HepG2 (cell line): ENCODE data around the gene UNKL. TPM values are rescaled to one million over a fixed set of nuclear protein-coding genes. Genes with fewer than 3 reads are reported as not detected.

Experiments
- AHR ChIP-seq: IDR thresholded peaks from 2 replicates; pipeline ENCODE4 v1.6.1; 2018; ENCODE audit warnings: missing genetic modification reagents, missing compliant biosample characterization
- DMAP1 ChIP-seq: IDR thresholded peaks from 2 replicates; pipeline ENCODE4 v1.6.1; 2016
- EHMT2 ChIP-seq: fragments of 200-600 bp; sonication (generic); IDR thresholded peaks from 2 replicates; pipeline ENCODE4 v1.7.0; 2017; ENCODE audit warnings: antibody characterized with exemption, low read depth, low read length, borderline replicate concordance
- NCOR1 ChIP-seq: fragments of 200-600 bp; sonication (generic); IDR thresholded peaks from 2 replicates; pipeline ENCODE4 v1.7.0; 2017; ENCODE audit warnings: antibody characterized with exemption, low read length, borderline replicate concordance
- POGZ ChIP-seq: sonication (generic); formaldehyde crosslinking; IDR thresholded peaks from 2 replicates; pipeline ENCODE4 v1.4.0; 2020; ENCODE audit warnings: mild to moderate bottlenecking, missing genetic modification reagents
- YY1 ChIP-seq: IDR thresholded peaks from 2 replicates; pipeline ENCODE4 v1.6.1; 2011; ENCODE audit warnings: low read length, low read depth, moderate library complexity, mild to moderate bottlenecking; ENCODE audit not compliant: insufficient read depth, insufficient replicate concordance
- ZC3H13 ChIP-seq: sonication (generic); formaldehyde crosslinking; IDR thresholded peaks from 2 replicates; pipeline ENCODE4 v1.8.1; 2023; ENCODE audit warnings: mild to moderate bottlenecking, missing genetic modification reagents, moderate library complexity
- ZC3H4 ChIP-seq: sonication (generic); formaldehyde crosslinking; IDR thresholded peaks from 2 replicates; pipeline ENCODE4 v1.4.0; 2020; ENCODE audit warnings: missing genetic modification reagents, borderline replicate concordance
- ZNF282 ChIP-seq: fragments of 450-650 bp; IDR thresholded peaks from 2 replicates; pipeline ENCODE4 v1.6.1; 2018; ENCODE audit not compliant: partially characterized antibody
- ZNF350 ChIP-seq: sonication (generic); formaldehyde crosslinking; IDR thresholded peaks from 2 replicates; pipeline ENCODE4 v1.4.0; 2020; ENCODE audit warnings: mild to moderate bottlenecking, low read depth, missing genetic modification reagents, borderline replicate concordance
- ZNF776 ChIP-seq: sonication (generic); formaldehyde crosslinking; IDR thresholded peaks from 2 replicates; pipeline ENCODE4 v1.4.0; 2020; ENCODE audit warnings: mild to moderate bottlenecking, missing genetic modification reagents
- polyA plus RNA-seq, 8 experiments: library from polyadenylated mRNA; depleted of rRNA in 3 of 8; stranded (reverse) in 7 of 8; unstranded in 1 of 8; fragments of >200 nt; fragmentation: Illumina TruSeq in 4 of 8; extraction: Trizol in 4 of 8; gene quantifications; 2 replicates each; pipeline versions ENCODE4 v1.2.1 to v1.2.3, GENCODE V29; 2011 to 2016; ENCODE audit warnings: low read depth in 4 of 8, missing spikeins in 1 of 8, mixed read lengths in 1 of 8; ENCODE audit not compliant: insufficient read depth in 1 of 8
- total RNA-seq, 5 experiments: library from RNA; depleted of rRNA; stranded (reverse); fragments of >200 nt; fragmentation: Illumina TruSeq; extraction: Trizol; gene quantifications; 2 replicates each; pipeline ENCODE4 v1.2.3, GENCODE V29; 2016; ENCODE audit warnings: low read depth in 1 of 5
- TF ChIP-seq, protein P1 (sequence below): sonication (generic); formaldehyde crosslinking; IDR thresholded peaks from 2 replicates; pipeline ENCODE4 v1.4.0; 2020; ENCODE audit warnings: missing genetic modification reagents, borderline replicate concordance
- TF ChIP-seq, protein P2 (sequence below): sonication (generic); formaldehyde crosslinking; IDR thresholded peaks from 2 replicates; pipeline ENCODE4 v1.4.0; 2020; ENCODE audit warnings: missing genetic modification reagents
- TF ChIP-seq, protein P3 (sequence below): sonication (generic); formaldehyde crosslinking; IDR thresholded peaks from 2 replicates; pipeline ENCODE4 v1.8.1; 2023; ENCODE audit warnings: mild to moderate bottlenecking, moderate library complexity, missing genetic modification reagents

The UNKL gene
- total and polyA plus RNA-seq, 2 of the 13 experiments (the other 11 are each of a cell fraction or from before 2014, with no cell fraction given) = 10.4 to 17.6 TPM

DNA sequence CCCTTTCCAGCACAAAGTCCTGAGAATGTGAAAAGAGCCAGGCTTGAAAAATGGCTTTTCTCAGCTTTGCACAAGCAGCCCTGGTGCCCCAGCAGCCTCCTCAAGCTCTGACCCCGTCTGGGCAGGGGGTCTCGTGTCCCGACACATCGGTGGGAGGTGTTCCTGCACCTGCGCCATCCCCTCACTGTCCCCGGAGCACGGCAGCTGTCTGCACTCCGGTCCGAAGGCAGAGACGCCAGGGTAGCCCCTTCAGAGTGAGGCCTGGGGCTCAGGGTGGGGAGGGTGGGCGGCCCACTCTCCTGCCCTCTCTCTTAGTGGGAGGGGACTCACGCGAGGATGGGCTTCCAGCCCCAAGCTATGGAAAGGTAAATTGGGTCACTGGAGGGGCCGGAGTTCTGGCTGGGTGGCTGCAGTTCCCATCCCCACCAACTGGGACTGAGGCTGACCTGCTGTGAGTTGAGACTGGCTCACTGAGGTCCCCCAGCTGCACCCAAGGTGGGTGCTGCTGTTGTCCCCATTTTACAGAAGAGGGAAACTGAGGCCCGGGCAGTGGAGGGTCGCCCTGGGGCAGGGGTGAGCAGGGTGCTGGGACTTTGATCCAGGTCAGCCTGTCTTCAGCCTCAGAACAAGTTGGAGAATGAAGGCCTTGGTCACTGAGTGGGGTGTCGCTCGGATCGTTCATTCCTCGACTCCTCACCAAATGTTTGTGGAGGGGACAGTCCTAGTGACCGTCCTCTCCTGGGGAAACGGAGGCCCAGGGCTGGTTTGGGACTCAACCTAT lies 83.4 kb downstream of the UNKL start (continued):
- TF ChIP-seq, protein P1, sequence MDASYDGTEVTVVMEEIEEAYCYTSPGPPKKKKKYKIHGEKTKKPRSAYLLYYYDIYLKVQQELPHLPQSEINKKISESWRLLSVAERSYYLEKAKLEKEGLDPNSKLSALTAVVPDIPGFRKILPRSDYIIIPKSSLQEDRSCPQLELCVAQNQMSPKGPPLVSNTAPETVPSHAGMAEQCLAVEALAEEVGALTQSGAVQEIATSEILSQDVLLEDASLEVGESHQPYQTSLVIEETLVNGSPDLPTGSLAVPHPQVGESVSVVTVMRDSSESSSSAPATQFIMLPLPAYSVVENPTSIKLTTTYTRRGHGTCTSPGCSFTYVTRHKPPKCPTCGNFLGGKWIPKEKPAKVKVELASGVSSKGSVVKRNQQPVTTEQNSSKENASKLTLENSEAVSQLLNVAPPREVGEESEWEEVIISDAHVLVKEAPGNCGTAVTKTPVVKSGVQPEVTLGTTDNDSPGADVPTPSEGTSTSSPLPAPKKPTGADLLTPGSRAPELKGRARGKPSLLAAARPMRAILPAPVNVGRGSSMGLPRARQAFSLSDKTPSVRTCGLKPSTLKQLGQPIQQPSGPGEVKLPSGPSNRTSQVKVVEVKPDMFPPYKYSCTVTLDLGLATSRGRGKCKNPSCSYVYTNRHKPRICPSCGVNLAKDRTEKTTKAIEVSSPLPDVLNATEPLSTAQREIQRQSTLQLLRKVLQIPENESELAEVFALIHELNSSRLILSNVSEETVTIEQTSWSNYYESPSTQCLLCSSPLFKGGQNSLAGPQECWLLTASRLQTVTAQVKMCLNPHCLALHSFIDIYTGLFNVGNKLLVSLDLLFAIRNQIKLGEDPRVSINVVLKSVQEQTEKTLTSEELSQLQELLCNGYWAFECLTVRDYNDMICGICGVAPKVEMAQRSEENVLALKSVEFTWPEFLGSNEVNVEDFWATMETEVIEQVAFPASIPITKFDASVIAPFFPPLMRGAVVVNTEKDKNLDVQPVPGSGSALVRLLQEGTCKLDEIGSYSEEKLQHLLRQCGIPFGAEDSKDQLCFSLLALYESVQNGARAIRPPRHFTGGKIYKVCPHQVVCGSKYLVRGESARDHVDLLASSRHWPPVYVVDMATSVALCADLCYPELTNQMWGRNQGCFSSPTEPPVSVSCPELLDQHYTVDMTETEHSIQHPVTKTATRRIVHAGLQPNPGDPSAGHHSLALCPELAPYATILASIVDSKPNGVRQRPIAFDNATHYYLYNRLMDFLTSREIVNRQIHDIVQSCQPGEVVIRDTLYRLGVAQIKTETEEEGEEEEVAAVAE (CRISPR knock-in tag) = no peak
- TF ChIP-seq ZNF350 (CRISPR knock-in tag) (0 out of 2 replicates have a peak, but pooled peaks have one; percentile 39), NCOR1 (no peak), ZNF282 (no peak), YY1 (no peak), POGZ (CRISPR knock-in tag) (0 out of 2 replicates have a peak, but pooled peaks have one; percentile 18), EHMT2 (no peak), AHR (CRISPR knock-in tag) (peak; percentile 33; the same call in 1 of the 2 replicates), ZC3H13 (CRISPR knock-in tag) (no peak), ZNF776 (0 out of 2 replicates have a peak, but pooled peaks have one; percentile 52), ZC3H4 (CRISPR knock-in tag) (0 out of 2 replicates have a peak, but pooled peaks have one; percentile 57), DMAP1 (CRISPR knock-in tag) (no peak)
- TF ChIP-seq, protein P2, sequence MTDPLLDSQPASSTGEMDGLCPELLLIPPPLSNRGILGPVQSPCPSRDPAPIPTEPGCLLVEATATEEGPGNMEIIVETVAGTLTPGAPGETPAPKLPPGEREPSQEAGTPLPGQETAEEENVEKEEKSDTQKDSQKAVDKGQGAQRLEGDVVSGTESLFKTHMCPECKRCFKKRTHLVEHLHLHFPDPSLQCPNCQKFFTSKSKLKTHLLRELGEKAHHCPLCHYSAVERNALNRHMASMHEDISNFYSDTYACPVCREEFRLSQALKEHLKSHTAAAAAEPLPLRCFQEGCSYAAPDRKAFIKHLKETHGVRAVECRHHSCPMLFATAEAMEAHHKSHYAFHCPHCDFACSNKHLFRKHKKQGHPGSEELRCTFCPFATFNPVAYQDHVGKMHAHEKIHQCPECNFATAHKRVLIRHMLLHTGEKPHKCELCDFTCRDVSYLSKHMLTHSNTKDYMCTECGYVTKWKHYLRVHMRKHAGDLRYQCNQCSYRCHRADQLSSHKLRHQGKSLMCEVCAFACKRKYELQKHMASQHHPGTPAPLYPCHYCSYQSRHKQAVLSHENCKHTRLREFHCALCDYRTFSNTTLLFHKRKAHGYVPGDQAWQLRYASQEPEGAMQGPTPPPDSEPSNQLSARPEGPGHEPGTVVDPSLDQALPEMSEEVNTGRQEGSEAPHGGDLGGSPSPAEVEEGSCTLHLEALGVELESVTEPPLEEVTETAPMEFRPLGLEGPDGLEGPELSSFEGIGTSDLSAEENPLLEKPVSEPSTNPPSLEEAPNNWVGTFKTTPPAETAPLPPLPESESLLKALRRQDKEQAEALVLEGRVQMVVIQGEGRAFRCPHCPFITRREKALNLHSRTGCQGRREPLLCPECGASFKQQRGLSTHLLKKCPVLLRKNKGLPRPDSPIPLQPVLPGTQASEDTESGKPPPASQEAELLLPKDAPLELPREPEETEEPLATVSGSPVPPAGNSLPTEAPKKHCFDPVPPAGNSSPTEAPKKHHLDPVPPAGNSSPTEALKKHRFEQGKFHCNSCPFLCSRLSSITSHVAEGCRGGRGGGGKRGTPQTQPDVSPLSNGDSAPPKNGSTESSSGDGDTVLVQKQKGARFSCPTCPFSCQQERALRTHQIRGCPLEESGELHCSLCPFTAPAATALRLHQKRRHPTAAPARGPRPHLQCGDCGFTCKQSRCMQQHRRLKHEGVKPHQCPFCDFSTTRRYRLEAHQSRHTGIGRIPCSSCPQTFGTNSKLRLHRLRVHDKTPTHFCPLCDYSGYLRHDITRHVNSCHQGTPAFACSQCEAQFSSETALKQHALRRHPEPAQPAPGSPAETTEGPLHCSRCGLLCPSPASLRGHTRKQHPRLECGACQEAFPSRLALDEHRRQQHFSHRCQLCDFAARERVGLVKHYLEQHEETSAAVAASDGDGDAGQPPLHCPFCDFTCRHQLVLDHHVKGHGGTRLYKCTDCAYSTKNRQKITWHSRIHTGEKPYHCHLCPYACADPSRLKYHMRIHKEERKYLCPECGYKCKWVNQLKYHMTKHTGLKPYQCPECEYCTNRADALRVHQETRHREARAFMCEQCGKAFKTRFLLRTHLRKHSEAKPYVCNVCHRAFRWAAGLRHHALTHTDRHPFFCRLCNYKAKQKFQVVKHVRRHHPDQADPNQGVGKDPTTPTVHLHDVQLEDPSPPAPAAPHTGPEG (CRISPR knock-in tag) = 0 out of 2 replicates have a peak, but pooled peaks have one; percentile 8
- TF ChIP-seq, protein P3, sequence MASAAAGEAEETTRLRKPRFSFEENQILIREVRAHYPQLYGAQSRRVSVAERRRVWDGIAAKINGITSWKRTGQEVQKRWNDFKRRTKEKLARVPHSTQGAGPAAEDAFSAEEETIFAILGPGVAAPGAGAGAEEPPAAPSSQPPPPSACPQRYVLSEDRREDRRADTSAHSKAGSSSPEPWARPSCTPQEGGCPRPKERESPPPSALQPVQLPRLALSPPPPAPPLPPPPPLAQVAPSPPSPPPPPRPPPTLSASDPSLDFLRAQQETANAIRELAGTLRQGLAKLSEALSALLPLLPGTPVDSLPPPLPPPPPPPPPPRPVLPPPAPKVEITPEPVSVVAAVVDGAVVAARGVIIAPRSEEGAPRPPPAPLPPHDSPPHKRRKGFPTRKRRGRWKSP = peak; percentile 26; the same call in 1 of the 2 replicates
